ENCODE data around the gene RPH3AL.

RPH3AL gene

DNA sequence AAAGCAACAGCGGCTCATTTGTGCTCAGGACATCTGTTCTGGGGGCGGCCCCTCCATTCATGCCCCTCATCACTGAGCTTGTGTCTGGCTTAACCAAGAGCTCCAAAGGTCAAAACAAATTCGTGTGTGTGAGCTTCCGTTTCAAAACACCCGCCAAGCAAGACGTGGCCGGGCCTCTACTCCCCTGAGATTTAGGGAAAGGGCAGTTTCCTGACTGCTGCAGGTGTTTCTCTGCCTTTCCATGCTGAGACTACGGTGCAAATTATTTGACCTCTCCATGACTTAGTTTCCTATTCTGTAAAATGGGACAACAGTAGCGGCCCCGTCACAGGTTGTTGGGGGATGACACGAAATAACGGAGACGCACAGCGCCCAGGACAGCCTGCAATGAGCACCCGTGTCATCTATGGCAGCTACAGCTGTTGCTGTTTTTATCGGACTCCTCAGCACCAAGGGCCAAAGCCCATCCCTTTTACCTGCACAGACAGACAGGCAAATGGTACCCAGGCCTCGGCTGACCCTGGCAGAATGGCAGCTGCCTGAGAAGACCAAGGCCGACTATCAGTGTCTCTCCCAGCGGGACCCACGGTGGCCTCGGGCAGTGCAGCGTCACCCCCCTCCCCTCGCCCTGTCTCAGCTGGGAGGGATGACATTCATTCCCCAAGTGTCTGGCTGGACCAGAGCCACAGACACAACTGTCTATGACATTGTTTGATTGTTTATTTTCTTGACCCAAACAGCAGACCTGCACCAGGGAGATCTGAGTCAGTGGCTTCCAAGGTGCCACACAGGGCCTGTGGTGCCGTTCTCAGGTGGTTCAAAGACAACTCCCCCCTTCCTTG is 120.4 kb downstream of the RPH3AL start:
- no peak overlapping the region for H3K27ac ChIP-seq
- H3K4me3 ChIP-seq (ENCODE audit: low read depth, low read length), result no peak overlapping the region
- no peaks in the 10 kb centered on the region for H3K36me3 ChIP-seq (replicated peaks)
- no peaks in the 10 kb centered on the region for H3K27me3 ChIP-seq (replicated peaks)
- in situ Hi-C loops (cut with HindIII; ENCODE audit: low pct_ligation_motif_present, low sequenced_read_pairs), result no loop called here
- DNase-seq, result no peak
- TF ChIP-seq, protein P1, sequence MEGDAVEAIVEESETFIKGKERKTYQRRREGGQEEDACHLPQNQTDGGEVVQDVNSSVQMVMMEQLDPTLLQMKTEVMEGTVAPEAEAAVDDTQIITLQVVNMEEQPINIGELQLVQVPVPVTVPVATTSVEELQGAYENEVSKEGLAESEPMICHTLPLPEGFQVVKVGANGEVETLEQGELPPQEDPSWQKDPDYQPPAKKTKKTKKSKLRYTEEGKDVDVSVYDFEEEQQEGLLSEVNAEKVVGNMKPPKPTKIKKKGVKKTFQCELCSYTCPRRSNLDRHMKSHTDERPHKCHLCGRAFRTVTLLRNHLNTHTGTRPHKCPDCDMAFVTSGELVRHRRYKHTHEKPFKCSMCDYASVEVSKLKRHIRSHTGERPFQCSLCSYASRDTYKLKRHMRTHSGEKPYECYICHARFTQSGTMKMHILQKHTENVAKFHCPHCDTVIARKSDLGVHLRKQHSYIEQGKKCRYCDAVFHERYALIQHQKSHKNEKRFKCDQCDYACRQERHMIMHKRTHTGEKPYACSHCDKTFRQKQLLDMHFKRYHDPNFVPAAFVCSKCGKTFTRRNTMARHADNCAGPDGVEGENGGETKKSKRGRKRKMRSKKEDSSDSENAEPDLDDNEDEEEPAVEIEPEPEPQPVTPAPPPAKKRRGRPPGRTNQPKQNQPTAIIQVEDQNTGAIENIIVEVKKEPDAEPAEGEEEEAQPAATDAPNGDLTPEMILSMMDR (IDR thresholded peaks at IDR 0.05; ENCODE audit: low read depth, low read length, missing control alignments), result no peak

GRCh38 chr17:231191-231965 is 121.2 kb downstream of the RPH3AL start:
- no peak overlapping the region for H3K4me3 ChIP-seq (ENCODE audit: low read depth, low read length)
- in situ Hi-C loops (cut with HindIII; ENCODE audit: low pct_ligation_motif_present, low sequenced_read_pairs), result no loop called here
- no peak overlapping the region for H3K27ac ChIP-seq
- H3K36me3 ChIP-seq (replicated peaks), result no peaks in the 10 kb centered on the region
- H3K27me3 ChIP-seq (replicated peaks), result no peaks in the 10 kb centered on the region
- no peak for DNase-seq
- TF ChIP-seq, protein P1 (IDR thresholded peaks at IDR 0.05; ENCODE audit: low read depth, low read length, missing control alignments), result no peak

DNA sequence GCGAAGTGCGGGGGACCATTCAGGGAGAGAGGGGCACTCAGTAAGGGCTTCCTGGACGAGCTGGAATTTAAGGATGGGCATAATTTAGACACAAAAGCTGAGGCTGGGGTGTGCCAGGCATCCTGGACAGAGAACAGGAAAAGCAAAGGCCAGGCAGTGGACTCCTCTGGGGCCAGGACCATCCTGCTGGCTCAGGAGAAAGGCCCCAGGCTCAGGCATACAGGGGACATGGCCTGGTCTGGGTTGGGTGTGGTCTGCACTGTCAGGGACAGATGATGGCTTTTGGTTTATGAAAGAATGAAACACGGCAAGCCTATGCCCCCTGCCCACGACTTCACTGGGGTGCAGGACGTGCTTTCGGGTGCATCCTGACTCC is 122.2 kb downstream of the RPH3AL start:
- in situ Hi-C loops (cut with HindIII; ENCODE audit: low pct_ligation_motif_present, low sequenced_read_pairs), result no loop called here
- TF ChIP-seq, protein P1 (IDR thresholded peaks at IDR 0.05; ENCODE audit: low read depth, low read length, missing control alignments), result no peak
- Histone ChIP-seq H3K36me3 (replicated peaks) (no peaks in the 10 kb centered on the region), H3K27me3 (replicated peaks) (no peaks in the 10 kb centered on the region), H3K27ac (no peak overlapping the region), H3K4me3 (ENCODE audit: low read depth, low read length) (no peak overlapping the region)
- DNase-seq, result no peak

DNA sequence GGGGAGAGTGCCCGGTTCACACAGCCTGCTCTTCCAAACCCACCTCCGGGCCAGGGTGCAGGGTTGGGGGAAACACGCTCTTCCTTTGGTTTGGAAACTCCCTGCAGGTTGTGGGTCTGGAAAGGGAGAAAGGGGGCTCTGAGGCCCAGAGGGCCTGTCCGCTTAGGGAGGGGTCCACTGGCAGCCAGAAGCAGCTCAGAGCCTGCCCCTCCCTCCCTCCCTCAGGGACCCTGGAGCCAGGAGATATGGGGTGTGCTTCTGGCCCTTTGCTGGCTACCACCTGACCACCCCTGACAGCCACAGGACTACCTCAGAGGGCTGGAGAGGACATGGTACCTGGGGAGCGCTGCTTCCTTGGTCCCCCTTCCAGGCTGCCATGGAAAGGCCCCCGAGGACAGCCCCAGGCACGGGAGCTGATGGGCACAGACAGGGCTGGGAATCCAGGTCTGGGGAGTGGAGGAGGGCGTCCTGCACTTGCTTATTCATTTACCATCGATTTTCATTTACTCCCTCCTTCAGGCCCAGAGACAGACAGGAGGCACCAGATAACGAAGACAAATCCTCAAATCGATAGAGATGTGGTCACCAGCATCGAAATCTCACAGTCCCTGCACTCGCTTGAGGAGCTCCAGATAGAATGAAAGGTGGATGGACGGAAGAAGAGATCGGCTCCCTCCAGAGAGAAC is 122.8 kb downstream of the RPH3AL start:
- Histone ChIP-seq H3K27ac (no peak overlapping the region), H3K4me3 (ENCODE audit: low read depth, low read length) (no peak overlapping the region), H3K27me3 (replicated peaks) (no peaks in the 10 kb centered on the region), H3K36me3 (replicated peaks) (no peaks in the 10 kb centered on the region)
- DNase-seq, result no peak
- TF ChIP-seq, protein P1 (IDR thresholded peaks at IDR 0.05; ENCODE audit: low read depth, low read length, missing control alignments), result no peak
- in situ Hi-C loops (cut with HindIII; ENCODE audit: low pct_ligation_motif_present, low sequenced_read_pairs), result no loop called here

- TF ChIP-seq, protein P1 (IDR thresholded peaks at IDR 0.05; ENCODE audit: low read depth, low read length, missing control alignments), result no peak
- in situ Hi-C loops (cut with HindIII; ENCODE audit: low pct_ligation_motif_present, low sequenced_read_pairs), result no loop called here
- no peak overlapping the region for H3K4me3 ChIP-seq (ENCODE audit: low read depth, low read length)
- H3K27ac ChIP-seq, result no peak overlapping the region
- H3K27me3 ChIP-seq (replicated peaks), result no peaks in the 10 kb centered on the region
- H3K36me3 ChIP-seq (replicated peaks), result no peaks in the 10 kb centered on the region
- peak; percentile 11 for DNase-seq
These were observed 123.5 kb downstream of the RPH3AL start for GRCh38 chr17:228951-229708.

All from brain microvascular endothelial cell (primary cell).